ENCODE measurements around the gene KRTAP4-12. TPM values are rescaled to one million over a fixed set of nuclear protein-coding genes. Genes with fewer than 3 reads are reported as not detected.
"Not testable (repeated sequence)": the region's sequence is repeated elsewhere in the genome, so short reads cannot be mapped to it uniquely, and the experiment has no call there.

Gene KRTAP4-12
- total and polyA plus RNA-seq, 4 experiments from 2014 or later: not detected

- POLR2A ChIA-PET (ENCODE audit: partially characterized antibody): no interaction called here
- no peaks in the 10 kb centered on the region for H3K36me3 ChIP-seq (ENCODE audit: insufficient read depth, low read length)
- Mint-ChIP-seq H3K4me1 (peaks cover 0 to 10% (median 5%) of the 10 kb centered on the region in 4 donors), H3K36me3 (no peaks in the 10 kb centered on the region), H3K9me3 (peaks cover 0 to 10% (median 4%) of the 10 kb centered on the region in 8 donors), H3K27me3 (peaks cover 15 to 16% of the 10 kb centered on the region in 2 donors), H3K4me3 (no peak overlapping the region), H3K27ac (no peak overlapping the region)
- no peaks in the 10 kb centered on the region for H3K27me3 ChIP-seq (ENCODE audit: insufficient read depth, low read length)
- intact Hi-C loops (cut with micrococcal nuclease): no loop called here
- DNase-seq: no peak
- H3K9me3 ChIP-seq (ENCODE audit: control insufficient read depth in 1 of 2, low read length in 2 of 2): no peaks in the 10 kb centered on the region
- H3K27ac ChIP-seq (ENCODE audit: low read depth, low read length): no peak overlapping the region
- H3K4me3 ChIP-seq (ENCODE audit: low read length in 2 of 2): no peak overlapping the region
- no peaks in the 10 kb centered on the region for H3K4me1 ChIP-seq (ENCODE audit: insufficient read depth, low read length)
- CTCF ChIA-PET (ENCODE audit: partially characterized antibody): no interaction called here
Observed at GRCh38 chr17:41096055-41096454, 27.9 kb downstream of the KRTAP4-12 start.

- peaks cover 7 to 11% of the 10 kb centered on the region in 2 donors for H3K27me3 Mint-ChIP-seq
- peak overlapping the region in 1 of 7 donors; percentile 25 for H3K27ac Mint-ChIP-seq
- H3K9me3 ChIP-seq (ENCODE audit: control insufficient read depth in 1 of 2, low read length in 2 of 2); H3K4me1 Mint-ChIP-seq; H3K36me3 ChIP-seq (ENCODE audit: insufficient read depth, low read length); H3K4me3 Mint-ChIP-seq; POLR2A ChIA-PET (ENCODE audit: partially characterized antibody); H3K4me3 ChIP-seq (ENCODE audit: low read length in 2 of 2); H3K4me1 ChIP-seq (ENCODE audit: insufficient read depth, low read length); H3K27ac ChIP-seq (ENCODE audit: low read depth, low read length); H3K36me3 Mint-ChIP-seq; H3K27me3 ChIP-seq (ENCODE audit: insufficient read depth, low read length); CTCF ChIA-PET (ENCODE audit: partially characterized antibody); DNase-seq; intact Hi-C loops (cut with micrococcal nuclease): not testable (repeated sequence)
- peaks cover 0 to 10% (median 5%) of the 10 kb centered on the region in 8 donors for H3K9me3 Mint-ChIP-seq
Observed at GRCh38 chr17:41088760-41089352, 35.1 kb downstream of the KRTAP4-12 start.

- H3K36me3 Mint-ChIP-seq; H3K27me3 ChIP-seq (ENCODE audit: insufficient read depth, low read length); H3K4me3 Mint-ChIP-seq; H3K4me1 Mint-ChIP-seq; intact Hi-C loops (cut with micrococcal nuclease); H3K27ac ChIP-seq (ENCODE audit: low read depth, low read length); H3K36me3 ChIP-seq (ENCODE audit: insufficient read depth, low read length); POLR2A ChIA-PET (ENCODE audit: partially characterized antibody); H3K9me3 Mint-ChIP-seq; DNase-seq; H3K9me3 ChIP-seq (ENCODE audit: control insufficient read depth in 1 of 2, low read length in 2 of 2); H3K4me1 ChIP-seq (ENCODE audit: insufficient read depth, low read length); H3K4me3 ChIP-seq (ENCODE audit: low read length in 2 of 2): not testable (repeated sequence)
- Mint-ChIP-seq H3K27me3 (peaks cover 7 to 12% of the 10 kb centered on the region in 2 donors), H3K27ac (peak within 1 kb of the TSS in 1 of 7 donors; percentile 65)
- CTCF ChIA-PET (ENCODE audit: partially characterized antibody): interaction anchor here (1.0 kb wide), 1 partner anchor 564 kb away, joined by 4 read pairs; no protein-coding TSS in a partner anchor
Observed at GRCh38 chr17:41084100-41084856, 39.7 kb downstream of the KRTAP4-12 start, which contains the start of gene KRTAP4-7. KRTAP4-7 (plus strand) TSS chr17:41084150; CDS start chr17:41084207, 57 bp downstream.

GRCh38 chr17:41083427-41083826 lies 40.6 kb downstream of the KRTAP4-12 start:
- intact Hi-C loops (cut with micrococcal nuclease); DNase-seq; H3K4me3 Mint-ChIP-seq; H3K36me3 Mint-ChIP-seq; POLR2A ChIA-PET (ENCODE audit: partially characterized antibody); H3K9me3 Mint-ChIP-seq; H3K4me1 ChIP-seq (ENCODE audit: insufficient read depth, low read length); H3K27me3 ChIP-seq (ENCODE audit: insufficient read depth, low read length); H3K27ac Mint-ChIP-seq; H3K27me3 Mint-ChIP-seq; H3K4me1 Mint-ChIP-seq; H3K36me3 ChIP-seq (ENCODE audit: insufficient read depth, low read length); H3K4me3 ChIP-seq (ENCODE audit: low read length in 2 of 2); H3K27ac ChIP-seq (ENCODE audit: low read depth, low read length); CTCF ChIA-PET (ENCODE audit: partially characterized antibody); H3K9me3 ChIP-seq (ENCODE audit: control insufficient read depth in 1 of 2, low read length in 2 of 2): not testable (repeated sequence)

GRCh38 chr17:41082626-41083025 lies 41.4 kb downstream of the KRTAP4-12 start:
- H3K9me3 Mint-ChIP-seq: peaks cover 0 to 2% (median 0%) of the 10 kb centered on the region in 8 donors
- CTCF ChIA-PET (ENCODE audit: partially characterized antibody): no interaction called here
- Histone ChIP-seq H3K4me3 (ENCODE audit: low read length in 2 of 2) (no peak overlapping the region), H3K36me3 (ENCODE audit: insufficient read depth, low read length) (no peaks in the 10 kb centered on the region), H3K27me3 (ENCODE audit: insufficient read depth, low read length) (no peaks in the 10 kb centered on the region), H3K9me3 (ENCODE audit: control insufficient read depth in 1 of 2, low read length in 2 of 2) (no peaks in the 10 kb centered on the region), H3K4me1 (ENCODE audit: insufficient read depth, low read length) (no peaks in the 10 kb centered on the region), H3K27ac (ENCODE audit: low read depth, low read length) (no peak overlapping the region)
- intact Hi-C loops (cut with micrococcal nuclease): no loop called here
- POLR2A ChIA-PET (ENCODE audit: partially characterized antibody): no interaction called here
- no peak overlapping the region for H3K27ac Mint-ChIP-seq
- no peak for DNase-seq
- no peaks in the 10 kb centered on the region for H3K4me1 Mint-ChIP-seq
- no peak overlapping the region for H3K4me3 Mint-ChIP-seq
- no peaks in the 10 kb centered on the region for H3K36me3 Mint-ChIP-seq
- peaks cover 7 to 10% of the 10 kb centered on the region in 2 donors for H3K27me3 Mint-ChIP-seq

- H3K27ac ChIP-seq (ENCODE audit: low read depth, low read length): no peak overlapping the region
- peaks cover 3% of the 10 kb centered on the region for H3K27me3 ChIP-seq (ENCODE audit: insufficient read depth, low read length)
- Mint-ChIP-seq H3K4me3 (no peak overlapping the region), H3K27me3 (peaks cover 6 to 12% of the 10 kb centered on the region in 2 donors), H3K36me3 (no peaks in the 10 kb centered on the region), H3K4me1 (no peaks in the 10 kb centered on the region), H3K27ac (no peak overlapping the region), H3K9me3 (peaks cover 0 to 3% (median 0%) of the 10 kb centered on the region in 8 donors)
- H3K4me1 ChIP-seq (ENCODE audit: insufficient read depth, low read length): no peaks in the 10 kb centered on the region
- H3K36me3 ChIP-seq (ENCODE audit: insufficient read depth, low read length): no peaks in the 10 kb centered on the region
- no peaks in the 10 kb centered on the region for H3K9me3 ChIP-seq (ENCODE audit: control insufficient read depth in 1 of 2, low read length in 2 of 2)
- CTCF ChIA-PET (ENCODE audit: partially characterized antibody): interaction anchor here (1.2 kb wide), 1 partner anchor 246 kb away, joined by 4 read pairs; no protein-coding TSS in a partner anchor
- intact Hi-C loops (cut with micrococcal nuclease): no loop called here
- H3K4me3 ChIP-seq (ENCODE audit: low read length in 2 of 2): no peak overlapping the region
- POLR2A ChIA-PET (ENCODE audit: partially characterized antibody): no interaction called here
- no peak for DNase-seq
Observed at GRCh38 chr17:41076788-41077187, 47.2 kb downstream of the KRTAP4-12 start.

- Histone ChIP-seq H3K4me3 (ENCODE audit: low read length in 2 of 2) (no peak overlapping the region), H3K9me3 (ENCODE audit: control insufficient read depth in 1 of 2, low read length in 2 of 2) (no peaks in the 10 kb centered on the region), H3K4me1 (ENCODE audit: insufficient read depth, low read length) (no peaks in the 10 kb centered on the region), H3K36me3 (ENCODE audit: insufficient read depth, low read length) (no peaks in the 10 kb centered on the region), H3K27me3 (ENCODE audit: insufficient read depth, low read length) (peaks cover 3% of the 10 kb centered on the region), H3K27ac (ENCODE audit: low read depth, low read length) (no peak overlapping the region)
- no peak overlapping the region for H3K4me3 Mint-ChIP-seq
- no peaks in the 10 kb centered on the region for H3K36me3 Mint-ChIP-seq
- DNase-seq: no peak
- H3K27ac Mint-ChIP-seq: no peak overlapping the region
- ChIA-PET POLR2A (ENCODE audit: partially characterized antibody) (no interaction called here), CTCF (ENCODE audit: partially characterized antibody) (no interaction called here)
- peaks cover 6 to 12% of the 10 kb centered on the region in 2 donors for H3K27me3 Mint-ChIP-seq
- peaks cover 0 to 4% (median 0%) of the 10 kb centered on the region in 8 donors for H3K9me3 Mint-ChIP-seq
- no peaks in the 10 kb centered on the region for H3K4me1 Mint-ChIP-seq
- intact Hi-C loops (cut with micrococcal nuclease): no loop called here
Observed at GRCh38 chr17:41073676-41074075, 50.3 kb downstream of the KRTAP4-12 start.
